GM12878 (cell line): ENCODE data around the gene CCL4L2. TPM values are rescaled to one million over a fixed set of nuclear protein-coding genes. Genes with fewer than 3 reads are reported as not detected.
"Not testable (repeated sequence)": the region's sequence is repeated elsewhere in the genome, so short reads cannot be mapped to it uniquely, and the experiment has no call there.

Experiments used
- ATAC-seq: fragments of 200-7000 bp; cut with Tn5 transposase; 3 replicates; pipeline ENCODE4 v1.9.1; 2020; ENCODE audit warnings: mild to moderate bottlenecking, moderate library complexity
- BruUV-seq: library from RNA; stranded (reverse); fragments of 400-500 nt; replicated peaks from 2 replicates; lab custom pipeline; 2021; lab: Mats Ljungman, UMichigan
- CTCF ChIA-PET: fragments of 300-600 bp; sonication (Branson Sonifier 250); formaldehyde crosslinking; extraction: SDS; loops from one replicate; lab custom pipeline; 2021; ENCODE audit warnings: inconsistent platforms; lab: Yijun Ruan, JAX
- POLR2A ChIA-PET: fragments of 350-600 bp; formaldehyde crosslinking; extraction: SDS; loops from one replicate; lab custom pipeline; 2021; ENCODE audit warnings: inconsistent platforms; lab: Charles Lee
- RAD21 ChIA-PET: fragments of 300-600 bp; sonication (Branson Sonifier 250); formaldehyde crosslinking; loops from one replicate; lab custom pipeline; 2023; ENCODE audit warnings: antibody characterized with exemption; ENCODE audit not compliant: unreplicated experiment; lab: Charles Lee
- SMC1A ChIA-PET: fragments of 300-600 bp; sonication (Branson Sonifier 250); formaldehyde crosslinking; loops from one replicate; lab custom pipeline; 2023; ENCODE audit not compliant: unreplicated experiment, uncharacterized antibody; lab: Charles Lee
- DNase-seq: peaks from one replicate; pipeline ENCODE4 v3.0.0-alpha.2; 2011; ENCODE audit warnings: low read depth, low spot score
- FAIRE-seq: peaks from 3 replicates; lab custom pipeline; 2011; peaks lifted over from hg19 to GRCh38; lab: Jason Lieb, UNC
- H2AFZ ChIP-seq: 2 replicates; pipeline ENCODE4 v1.6.0; 2011; ENCODE audit warnings: low read depth, low read length, control low read depth; ENCODE audit not compliant: control insufficient read depth
- H3K27ac ChIP-seq: 2 replicates; pipeline ENCODE4 v1.5.1; 2011; ENCODE audit warnings: control low read depth; ENCODE audit not compliant: control insufficient read depth, insufficient read depth
- H3K27me3 ChIP-seq, 2 experiments: replicated peaks in 1 of 2; 2 replicates each; pipeline versions ENCODE4 v1.6.0 to v1.6.1; 2011; ENCODE audit warnings: low read length in 1 of 2; ENCODE audit not compliant: control insufficient read depth in 2 of 2, insufficient read depth in 2 of 2
- H3K36me3 ChIP-seq, 2 experiments: 2 replicates each; pipeline ENCODE4 v1.5.1; 2011; ENCODE audit warnings: low read length in 1 of 2; ENCODE audit not compliant: control insufficient read depth in 2 of 2, insufficient read depth in 2 of 2
- H3K4me1 ChIP-seq: 2 replicates; pipeline ENCODE4 v1.6.1; 2011; ENCODE audit warnings: mild to moderate bottlenecking, low read length, moderate library complexity, mixed read lengths; ENCODE audit not compliant: control insufficient read depth, insufficient read depth
- H3K4me2 ChIP-seq: 2 replicates; pipeline ENCODE4 v1.6.0; 2011; ENCODE audit warnings: control low read depth; ENCODE audit not compliant: control insufficient read depth, insufficient read depth
- H3K4me3 ChIP-seq: fragments of 200-600 bp; sonication (generic); 2 replicates; pipeline ENCODE4 v1.5.1; 2016
- H3K79me2 ChIP-seq: 2 replicates; pipeline ENCODE4 v1.6.0; 2011; ENCODE audit warnings: low read length; ENCODE audit not compliant: control insufficient read depth, insufficient read depth
- H3K9ac ChIP-seq: 2 replicates; pipeline ENCODE4 v1.8.0; 2011; ENCODE audit warnings: low read length, control low read depth, mixed read lengths; ENCODE audit not compliant: control insufficient read depth, insufficient read depth
- H3K9me3 ChIP-seq: replicated peaks from 3 replicates; pipeline ENCODE4 v1.5.1; 2011; ENCODE audit warnings: mild to moderate bottlenecking, low read length; ENCODE audit not compliant: control insufficient read depth, insufficient read depth
- H4K20me1 ChIP-seq: 2 replicates; pipeline ENCODE4 v1.6.0; 2011; ENCODE audit not compliant: control insufficient read depth, insufficient read depth
- CUX1 ChIP-seq: IDR thresholded peaks from 2 replicates; pipeline ENCODE4 v1.6.1; 2012; ENCODE audit warnings: improper control_type of control experiment, low read depth, low read length; ENCODE audit not compliant: insufficient replicate concordance
- TCF7 ChIP-seq: IDR thresholded peaks from 2 replicates; pipeline ENCODE4 v1.6.1; 2014; ENCODE audit warnings: antibody characterized with exemption, borderline replicate concordance
- WGBS: methylation state at CpG from one replicate; pipeline ENCODE4 v1.1.6; 2016; ENCODE audit warnings: low lambda C conversion rate; ENCODE audit not compliant: insufficient replicate concordance, insufficient coverage; ENCODE audit errors: missing lambda C conversion rate; 5-methylcytosine and 5-hydroxymethylcytosine counted together
- in situ Hi-C: fragments of 300-500 bp; cut with MboI; formaldehyde crosslinking; loops from 9 replicates; pipeline ENCODE4 v1.14.3; 2018; ENCODE audit warnings: mixed read lengths
- intact Hi-C: fragments of 100-400 bp; cut with micrococcal nuclease; formaldehyde crosslinking; loops from one replicate; pipeline ENCODE4 v1.14.2; 2022; ENCODE audit not compliant: unreplicated experiment
- polyA plus RNA-seq, 11 experiments: library from polyadenylated mRNA; depleted of rRNA in 4 of 11; unstranded in 6 of 11; stranded (reverse) in 5 of 11; fragments of >200 nt; fragmentation: Nextera tagmentation in 4 of 11; fragmentation: Illumina TruSeq in 1 of 11; extraction: Ambion mirVana in 4 of 11; extraction: Trizol in 1 of 11; gene quantifications; 1 replicate in 1 of 11; 2 replicates in 10 of 11; pipeline versions ENCODE4 v1.2.1 to v1.2.3, GENCODE V29; 2011 to 2016; ENCODE audit warnings: inconsistent platforms in 2 of 11, missing spikeins in 2 of 11, low read depth in 1 of 11
- total RNA-seq, 4 experiments: library from RNA; depleted of rRNA in 3 of 4; stranded (reverse); fragments of >200 nt in 3 of 4; fragmentation: Illumina TruSeq in 1 of 4; extraction: Trizol in 1 of 4; gene quantifications; 2 replicates each; pipeline versions ENCODE4 v1.2.1 to v1.2.3, GENCODE V29; 2013 to 2021

CCL4L2 gene
- total and polyA plus RNA-seq, 10 of the 15 experiments (the other 5 are each of a cell fraction or from before 2014, with no cell fraction given), result 2.3 to 275 (median 14.5) TPM

GRCh38 chr17:36193216-36193775 lies 17.6 kb upstream of the CCL4L2 start (continued):
- no peak for TF ChIP-seq CUX1
- no peak for TF ChIP-seq TCF7

- H3K4me1 ChIP-seq, result peaks cover 19% of the 10 kb centered on the region
- peak; percentile 14 for ATAC-seq
- H3K36me3 ChIP-seq, intact Hi-C loops, DNase-seq, H3K79me2 ChIP-seq, in situ Hi-C loops, H3K9ac ChIP-seq, H3K27me3 ChIP-seq, H3K9me3 ChIP-seq, FAIRE-seq, RAD21 ChIA-PET, H3K27ac ChIP-seq, H3K4me2 ChIP-seq, H4K20me1 ChIP-seq, H3K4me3 ChIP-seq, BruUV-seq, H2AFZ ChIP-seq: not testable (repeated sequence)
- 96% methylated on average over 5 of the region's 8 CpGs for WGBS
- SMC1A ChIA-PET, result interaction anchor here (1.0 to 2.4 kb wide), 3 partner anchors 16 to 225 kb away, joined by 4 to 7 read pairs (median 5); partner anchors contain the start of gene CCL4L2
- CTCF ChIA-PET, result interaction anchor here (1.1 kb wide), 1 partner anchor 225 kb away, joined by 3 read pairs; no protein-coding TSS in a partner anchor
- POLR2A ChIA-PET, result interaction anchor here (0.6 to 1.6 kb wide), 2 partner anchors 107 to 377 kb away, joined by 3 read pairs; no protein-coding TSS in a partner anchor
Observed at GRCh38 chr17:36194147-36194831, 16.6 kb upstream of the CCL4L2 start.
